Trophoblast cell (in vitro differentiated cells and primary cell): Measurements from ENCODE around the gene ALKBH5.

Source experiments
- DNase-seq, 2 donors: peaks; one replicate each; pipeline ENCODE4 v3.0.0-alpha.2; 2016
- H2AFZ ChIP-seq: 2 replicates; pipeline ENCODE4 v1.6.1; 2013; ENCODE audit warnings: low read length, moderate library complexity, mild to moderate bottlenecking; ENCODE audit not compliant: insufficient read depth, poor library complexity
- H2AK5ac ChIP-seq: 2 replicates; pipeline ENCODE4 v1.6.1; 2013; ENCODE audit warnings: mild to moderate bottlenecking, low read length
- H2BK120ac ChIP-seq: 2 replicates; pipeline ENCODE4 v1.6.1; 2013; ENCODE audit warnings: low read length, mild to moderate bottlenecking, moderate library complexity; ENCODE audit not compliant: insufficient read depth, poor library complexity
- H2BK12ac ChIP-seq: 2 replicates; pipeline ENCODE4 v1.6.1; 2013; ENCODE audit warnings: mild to moderate bottlenecking, low read length, moderate library complexity
- H2BK5ac ChIP-seq: 2 replicates; pipeline ENCODE4 v1.6.1; 2013; ENCODE audit warnings: low read length, low read depth, moderate library complexity, mild to moderate bottlenecking; ENCODE audit not compliant: poor library complexity
- H3K14ac ChIP-seq: 2 replicates; pipeline ENCODE4 v1.6.1; 2013; ENCODE audit warnings: mild to moderate bottlenecking, low read length
- H3K18ac ChIP-seq: 2 replicates; pipeline ENCODE4 v1.6.1; 2013; ENCODE audit warnings: mild to moderate bottlenecking, low read length
- H3K23ac ChIP-seq: 2 replicates; pipeline ENCODE4 v1.6.1; 2013; ENCODE audit warnings: low read length
- H3K27ac ChIP-seq: 2 replicates; pipeline ENCODE4 v1.5.1; 2013; ENCODE audit warnings: low read depth, mild to moderate bottlenecking, inconsistent platforms, low read length, moderate library complexity
- H3K27me3 ChIP-seq: 2 replicates; pipeline ENCODE4 v1.6.1; 2013; ENCODE audit warnings: inconsistent platforms, mild to moderate bottlenecking, low read length, moderate library complexity; ENCODE audit not compliant: insufficient read depth
- H3K36me3 ChIP-seq, 2 experiments: 1 replicate in 1 of 2; 2 replicates in 1 of 2; pipeline ENCODE4 v1.6.1; 2013; ENCODE audit warnings: low read length in 2 of 2, mild to moderate bottlenecking in 2 of 2, moderate library complexity in 1 of 2; ENCODE audit not compliant: insufficient read depth in 2 of 2, control insufficient read depth in 1 of 2
- H3K4ac ChIP-seq: 2 replicates; pipeline ENCODE4 v1.6.1; 2013; ENCODE audit warnings: low read depth, mild to moderate bottlenecking, low read length, moderate library complexity
- H3K4me1 ChIP-seq, 2 experiments: 1 replicate in 1 of 2; 2 replicates in 1 of 2; pipeline ENCODE4 v1.6.1; 2013; ENCODE audit warnings: low read length in 2 of 2, mild to moderate bottlenecking in 2 of 2, moderate library complexity in 1 of 2; ENCODE audit not compliant: insufficient read depth in 2 of 2, control insufficient read depth in 1 of 2
- H3K4me2 ChIP-seq: 2 replicates; pipeline ENCODE4 v1.6.1; 2013; ENCODE audit warnings: inconsistent platforms, mild to moderate bottlenecking, low read length, moderate library complexity
- H3K4me3 ChIP-seq: 2 replicates; pipeline ENCODE4 v1.5.1; 2013; ENCODE audit warnings: mild to moderate bottlenecking, low read depth, low read length, inconsistent platforms
- H3K79me1 ChIP-seq: one replicate; pipeline ENCODE4 v1.6.1; 2013; ENCODE audit warnings: low read length
- H3K79me2 ChIP-seq: 2 replicates; pipeline ENCODE4 v1.6.1; 2013; ENCODE audit warnings: low read length, mild to moderate bottlenecking; ENCODE audit not compliant: control insufficient read depth, insufficient read depth, poor library complexity
- H3K9ac ChIP-seq: 2 replicates; pipeline ENCODE4 v1.6.1; 2013; ENCODE audit warnings: mild to moderate bottlenecking, low read length
- H3K9me3 ChIP-seq: 2 replicates; pipeline ENCODE4 v1.6.1; 2013; ENCODE audit warnings: low read depth, mild to moderate bottlenecking, control low read depth, inconsistent platforms, low read length; ENCODE audit not compliant: insufficient read depth
- H4K12ac ChIP-seq: 2 replicates; pipeline ENCODE4 v1.6.1; 2013; ENCODE audit warnings: low read depth, mild to moderate bottlenecking, low read length, moderate library complexity
- H4K8ac ChIP-seq: 2 replicates; pipeline ENCODE4 v1.6.1; 2013; ENCODE audit warnings: low read depth, mild to moderate bottlenecking, low read length, moderate library complexity
- H4K91ac ChIP-seq: one replicate; pipeline ENCODE4 v1.6.1; 2013; ENCODE audit warnings: low read depth, mild to moderate bottlenecking, low read length, moderate library complexity
- WGBS: extraction: QIAGEN DNeasy Blood & Tissue Kit; methylation state at CpG from one replicate; pipeline ENCODE4 v1.1.7; 2013; ENCODE audit warnings: missing lambda C conversion rate; ENCODE audit not compliant: insufficient read length, insufficient coverage; ENCODE audit errors: extremely low coverage; 5-methylcytosine and 5-hydroxymethylcytosine counted together

The ALKBH5 gene

DNA sequence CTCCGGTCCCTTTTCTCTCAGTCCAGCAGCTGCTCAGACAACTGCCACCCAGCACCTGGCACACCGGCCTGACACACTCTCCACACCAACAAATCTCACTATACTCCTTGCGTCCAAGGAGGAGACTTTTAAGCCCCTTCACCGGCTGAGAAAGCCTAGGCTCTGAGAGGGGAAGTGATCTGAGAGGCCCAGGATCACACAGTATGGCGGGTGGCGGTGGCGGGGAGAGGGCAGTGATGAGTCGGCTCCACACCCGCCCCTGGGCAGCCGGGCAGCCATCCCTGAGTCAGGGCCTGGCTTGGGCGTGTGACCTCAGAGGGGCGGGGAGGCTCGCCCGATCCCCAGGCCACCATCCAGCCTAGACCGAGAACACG lies 74.3 kb downstream of the ALKBH5 start:
- peak overlapping the region; percentile 82 for H2BK5ac ChIP-seq
- peak overlapping the region; percentile 42 for H2AK5ac ChIP-seq
- H4K12ac ChIP-seq, result peak overlapping the region; percentile 76
- no peaks in the 10 kb centered on the region for H3K9me3 ChIP-seq
- H2BK12ac ChIP-seq, result no peak overlapping the region
- peak overlapping the region; percentile 95 for H3K18ac ChIP-seq
- peak overlapping the region; percentile 93 for H4K91ac ChIP-seq
- H3K23ac ChIP-seq, result no peak overlapping the region
- peak overlapping the region; percentile 46 for H2AFZ ChIP-seq
- H3K27ac ChIP-seq, result peak overlapping the region; percentile 65
- H3K14ac ChIP-seq, result peak overlapping the region; percentile 93
- DNase-seq, result peak; percentile 81 to 86
- H3K4me3 ChIP-seq, result peak overlapping the region; percentile 92
- peaks cover 30 to 31% of the 10 kb centered on the region in 2 experiments for H3K4me1 ChIP-seq
- WGBS, result no CpG with 5 or more reads among the region's 16 CpGs
- H3K36me3 ChIP-seq, result peaks cover 36 to 41% of the 10 kb centered on the region in 2 experiments
- peak overlapping the region; percentile 59 for H2BK120ac ChIP-seq
- peak overlapping the region; percentile 88 for H3K9ac ChIP-seq
- H3K4me2 ChIP-seq, result peak overlapping the region; percentile 80
- H3K4ac ChIP-seq, result peak overlapping the region; percentile 84
- H3K79me1 ChIP-seq, result peaks cover 16% of the 10 kb centered on the region
- no peaks in the 10 kb centered on the region for H3K27me3 ChIP-seq
- H4K8ac ChIP-seq, result peak overlapping the region; percentile 58
- H3K79me2 ChIP-seq, result peaks cover 19% of the 10 kb centered on the region

DNA sequence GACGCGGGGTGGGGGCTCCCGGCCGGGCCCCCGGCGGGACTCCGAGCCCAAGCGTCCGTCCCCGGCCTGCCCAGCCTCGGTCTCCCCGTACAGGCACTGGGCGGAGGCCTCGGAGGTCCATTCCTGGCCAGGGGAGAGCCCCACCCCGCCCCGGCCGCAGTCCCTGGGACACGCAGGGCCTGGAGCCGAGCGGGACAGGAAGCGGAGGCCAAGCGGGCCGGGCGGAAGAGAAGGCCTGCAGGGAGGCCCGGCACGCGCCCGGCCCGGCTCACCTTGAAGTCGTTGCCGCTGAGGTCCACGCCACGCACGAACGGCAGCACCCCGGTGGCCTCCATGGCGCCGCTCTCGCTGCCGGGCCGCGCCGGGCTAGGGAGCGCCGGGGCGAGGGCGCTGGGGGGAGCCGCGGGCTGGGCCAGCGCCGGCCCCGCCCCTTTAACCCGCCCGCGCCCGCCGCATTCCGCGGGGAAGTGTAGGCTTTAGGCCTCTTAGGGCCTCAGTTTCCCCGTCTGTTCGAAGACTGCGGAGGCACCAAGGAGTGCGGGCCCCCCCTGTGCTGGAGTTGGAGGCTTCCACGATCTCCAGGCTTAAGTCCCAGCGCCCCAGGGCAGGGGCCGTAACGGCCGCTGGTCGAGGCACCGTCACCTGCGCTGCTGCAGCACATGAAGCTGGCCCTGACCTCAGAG lies 74.9 kb downstream of the ALKBH5 start, which contains the start of gene FLII:
Gene FLII, minus strand, starts transcription at position 383 of the 683 bp plus-strand sequence. Its CDS starts 48 bp downstream, at position 335.
- Histone ChIP-seq H2BK120ac (peak within 1 kb of the TSS; percentile 59), H4K12ac (peak within 1 kb of the TSS; percentile 76), H3K27me3 (no peaks in the 10 kb centered on the region), H3K18ac (peak within 1 kb of the TSS; percentile 95), H3K27ac (peak within 1 kb of the TSS; percentile 65), H3K79me1 (peaks cover 16% of the 10 kb centered on the region), H3K36me3 (peaks cover 36 to 41% of the 10 kb centered on the region in 2 experiments), H2AFZ (peak within 1 kb of the TSS; percentile 85), H2BK12ac (no peak within 1 kb of the TSS), H2BK5ac (peak within 1 kb of the TSS; percentile 82), H3K4ac (peak within 1 kb of the TSS; percentile 84), H4K91ac (peak within 1 kb of the TSS; percentile 93), H4K8ac (peak within 1 kb of the TSS; percentile 87), H2AK5ac (peak within 1 kb of the TSS; percentile 42), H3K9me3 (no peaks in the 10 kb centered on the region), H3K9ac (peak within 1 kb of the TSS; percentile 88), H3K4me2 (peak within 1 kb of the TSS; percentile 80), H3K4me3 (peak within 1 kb of the TSS; percentile 92), H3K4me1 (peaks cover 30 to 31% of the 10 kb centered on the region in 2 experiments), H3K14ac (peak within 1 kb of the TSS; percentile 93), H3K23ac (no peak within 1 kb of the TSS), H3K79me2 (peaks cover 19% of the 10 kb centered on the region)
- WGBS, result no CpG with 5 or more reads among the region's 71 CpGs
- peak; percentile 80 to 81 for DNase-seq
